ENCODE measurements around the gene FBN2.
"Not testable (repeated sequence)": the region's sequence is repeated elsewhere in the genome, so short reads cannot be mapped to it uniquely, and the experiment has no call there.

FBN2 gene

GRCh38 chr5:128402506-128402905, 135.5 kb downstream of the FBN2 start:
- Histone ChIP-seq H3K9ac (ENCODE audit: low read depth, low read length, poor library complexity, severe bottlenecking) (no peak overlapping the region), H3K9me3 (ENCODE audit: insufficient read depth, low read depth, low read length) (no peaks in the 10 kb centered on the region), H3K9me2 (replicated peaks; ENCODE audit: low read depth, low read length) (no peaks in the 10 kb centered on the region), H3K36me3 (ENCODE audit: insufficient read depth, low read length) (no peaks in the 10 kb centered on the region), H3K4me3 (ENCODE audit: low read length, poor library complexity, severe bottlenecking) (no peak overlapping the region), H3K27me3 (ENCODE audit: insufficient read depth, low read length, poor library complexity, severe bottlenecking) (no peaks in the 10 kb centered on the region), H2AFZ (ENCODE audit: low read length) (no peak overlapping the region), H3K4me2 (ENCODE audit: low read depth, low read length, poor library complexity, severe bottlenecking) (no peak overlapping the region), H3F3A (ENCODE audit: low read depth) (no peaks in the 10 kb centered on the region), H3K79me2 (ENCODE audit: insufficient read depth, low read length) (no peaks in the 10 kb centered on the region), H4K20me1 (ENCODE audit: insufficient read depth, low read length, poor library complexity, severe bottlenecking) (no peaks in the 10 kb centered on the region), H3K4me1 (ENCODE audit: insufficient read depth, low read length, poor library complexity, severe bottlenecking) (no peaks in the 10 kb centered on the region)
- TF ChIP-seq EZH2phosphoT487 (IDR thresholded peaks at IDR 0.05; ENCODE audit: borderline replicate concordance) (no peak), CTCF (conservative IDR thresholded peaks at IDR 0.05; ENCODE audit: low read length) (no peak)

GRCh38 chr5:128400766-128401165, 137.3 kb downstream of the FBN2 start:
- H3K36me3 ChIP-seq (ENCODE audit: insufficient read depth, low read length); H3K9me3 ChIP-seq (ENCODE audit: insufficient read depth, low read depth, low read length); H3K4me3 ChIP-seq (ENCODE audit: low read length, poor library complexity, severe bottlenecking); H3K9ac ChIP-seq (ENCODE audit: low read depth, low read length, poor library complexity, severe bottlenecking); H3K4me1 ChIP-seq (ENCODE audit: insufficient read depth, low read length, poor library complexity, severe bottlenecking); H4K20me1 ChIP-seq (ENCODE audit: insufficient read depth, low read length, poor library complexity, severe bottlenecking); H3F3A ChIP-seq (ENCODE audit: low read depth); H3K79me2 ChIP-seq (ENCODE audit: insufficient read depth, low read length); H3K9me2 ChIP-seq (replicated peaks; ENCODE audit: low read depth, low read length); H2AFZ ChIP-seq (ENCODE audit: low read length); H3K27me3 ChIP-seq (ENCODE audit: insufficient read depth, low read length, poor library complexity, severe bottlenecking); H3K4me2 ChIP-seq (ENCODE audit: low read depth, low read length, poor library complexity, severe bottlenecking): not testable (repeated sequence)

GRCh38 chr5:128399111-128399510, 138.9 kb downstream of the FBN2 start:
- H3K27me3 ChIP-seq (ENCODE audit: insufficient read depth, low read length, poor library complexity, severe bottlenecking), result no peaks in the 10 kb centered on the region
- no peak overlapping the region for H3K4me2 ChIP-seq (ENCODE audit: low read depth, low read length, poor library complexity, severe bottlenecking)
- H3K36me3 ChIP-seq (ENCODE audit: insufficient read depth, low read length), result no peaks in the 10 kb centered on the region
- H3K4me3 ChIP-seq (ENCODE audit: low read length, poor library complexity, severe bottlenecking), result no peak overlapping the region
- H3K79me2 ChIP-seq (ENCODE audit: insufficient read depth, low read length), result no peaks in the 10 kb centered on the region
- no peaks in the 10 kb centered on the region for H3K9me2 ChIP-seq (replicated peaks; ENCODE audit: low read depth, low read length)
- H3K4me1 ChIP-seq (ENCODE audit: insufficient read depth, low read length, poor library complexity, severe bottlenecking), result no peaks in the 10 kb centered on the region
- TF ChIP-seq EZH2phosphoT487 (IDR thresholded peaks at IDR 0.05; ENCODE audit: borderline replicate concordance) (no peak), CTCF (conservative IDR thresholded peaks at IDR 0.05; ENCODE audit: low read length) (no peak)
- no peaks in the 10 kb centered on the region for H3K9me3 ChIP-seq (ENCODE audit: insufficient read depth, low read depth, low read length)
- H4K20me1 ChIP-seq (ENCODE audit: insufficient read depth, low read length, poor library complexity, severe bottlenecking), result no peaks in the 10 kb centered on the region
- no peak overlapping the region for H3K9ac ChIP-seq (ENCODE audit: low read depth, low read length, poor library complexity, severe bottlenecking)
- H3F3A ChIP-seq (ENCODE audit: low read depth), result no peaks in the 10 kb centered on the region
- no peak overlapping the region for H2AFZ ChIP-seq (ENCODE audit: low read length)

- no peaks in the 10 kb centered on the region for H3F3A ChIP-seq (ENCODE audit: low read depth)
- no peak for TF ChIP-seq CTCF (conservative IDR thresholded peaks at IDR 0.05; ENCODE audit: low read length)
- no peak for TF ChIP-seq EZH2phosphoT487 (IDR thresholded peaks at IDR 0.05; ENCODE audit: borderline replicate concordance)
- no peak overlapping the region for H3K4me3 ChIP-seq (ENCODE audit: low read length, poor library complexity, severe bottlenecking)
- H3K9ac ChIP-seq (ENCODE audit: low read depth, low read length, poor library complexity, severe bottlenecking), result no peak overlapping the region
- no peaks in the 10 kb centered on the region for H3K27me3 ChIP-seq (ENCODE audit: insufficient read depth, low read length, poor library complexity, severe bottlenecking)
- no peaks in the 10 kb centered on the region for H3K36me3 ChIP-seq (ENCODE audit: insufficient read depth, low read length)
- H3K4me2 ChIP-seq (ENCODE audit: low read depth, low read length, poor library complexity, severe bottlenecking), result no peak overlapping the region
- no peaks in the 10 kb centered on the region for H3K4me1 ChIP-seq (ENCODE audit: insufficient read depth, low read length, poor library complexity, severe bottlenecking)
- no peak overlapping the region for H2AFZ ChIP-seq (ENCODE audit: low read length)
- no peaks in the 10 kb centered on the region for H3K9me2 ChIP-seq (replicated peaks; ENCODE audit: low read depth, low read length)
- no peaks in the 10 kb centered on the region for H3K79me2 ChIP-seq (ENCODE audit: insufficient read depth, low read length)
- H3K9me3 ChIP-seq (ENCODE audit: insufficient read depth, low read depth, low read length), result no peaks in the 10 kb centered on the region
- no peaks in the 10 kb centered on the region for H4K20me1 ChIP-seq (ENCODE audit: insufficient read depth, low read length, poor library complexity, severe bottlenecking)
These were observed 140.2 kb downstream of the FBN2 start for GRCh38 chr5:128397876-128398275.

Data from Loucy (cell line).